Right lobe of liver (tissue), 6 donors: ENCODE measurements around the gene HES2. TPM values are rescaled to one million over a fixed set of nuclear protein-coding genes. Genes with fewer than 3 reads are reported as not detected.

Experiments
- ATAC-seq, 4 donors: fragments of 200-7000 bp; cut with Tn5 transposase; one replicate each; pipeline ENCODE4 v1.9.1; 2020; ENCODE audit warnings: mild to moderate bottlenecking in 4 of 4, moderate library complexity in 4 of 4
- DNase-seq, 3 donors: peaks; one replicate each; pipeline ENCODE4 v3.0.0-alpha.2; 2020
- H3K27ac ChIP-seq, 3 donors: fragments of 200-600 bp; one replicate each; pipeline ENCODE4 v1.8.0; 2022
- H3K27me3 ChIP-seq, 2 donors: fragments of 200-600 bp; one replicate each; pipeline ENCODE4 v1.8.0; 2022
- H3K36me3 ChIP-seq, 4 donors: fragments of 200-600 bp; sonication (generic) in 1 of 4; one replicate each; pipeline versions ENCODE4 v1.5.1 to v1.8.0; 2017 to 2022; ENCODE audit warnings: control low read depth in 1 of 4
- H3K4me1 ChIP-seq, 4 donors: fragments of 200-600 bp; sonication (generic) in 1 of 4; one replicate each; pipeline versions ENCODE4 v1.5.1 to v1.8.0; 2017 to 2022; ENCODE audit warnings: control low read depth in 1 of 4
- H3K4me3 ChIP-seq, 3 donors: fragments of 200-600 bp; one replicate each; pipeline ENCODE4 v1.8.0; 2022
- H3K9me3 ChIP-seq, 4 donors: fragments of 200-600 bp; sonication (generic) in 1 of 4; one replicate each; pipeline versions ENCODE4 v1.5.1 to v1.8.0; 2017 to 2022; ENCODE audit warnings: control low read depth in 1 of 4
- POLR2A ChIP-seq: fragments of 450-650 bp; IDR thresholded peaks from one replicate; pipeline ENCODE4 v1.6.1; 2017; ENCODE audit warnings: antibody characterized with exemption, mild to moderate bottlenecking
- WGBS: methylation state at CpG from one replicate; pipeline ENCODE4 v1.1.6; 2018; ENCODE audit warnings: low coverage, low lambda C conversion rate; ENCODE audit not compliant: insufficient coverage; ENCODE audit errors: missing lambda C conversion rate; 5-methylcytosine and 5-hydroxymethylcytosine counted together
- intact Hi-C, 2 donors: fragments of 100-400 bp; cut with DNase I; formaldehyde crosslinking; loops; one replicate each; pipeline versions ENCODE4 v1.11.2 to v1.14.1; 2022
- total RNA-seq, 6 experiments: library from RNA; depleted of rRNA in 2 of 6; stranded (reverse); fragments of >200 nt in 2 of 6; fragmentation: NEBNext Ultra II Directional in 3 of 6; extraction: Animal tissue kit (Norgen Biotek cat#: 25700) in 3 of 6; gene quantifications; one replicate each; pipeline versions ENCODE4 v1.1.0 to v1.2.4, GENCODE V29; 2016 to 2023
- TF ChIP-seq, protein P1 (sequence below), 4 donors: fragments of 200-600 bp in 3 of 4; fragments of 450-650 bp in 1 of 4; IDR thresholded peaks; one replicate each; pipeline versions ENCODE4 v1.5.1 to v1.8.0; 2016 to 2022; ENCODE audit warnings: antibody characterized with exemption in 4 of 4, mild to moderate bottlenecking in 2 of 4
- donor health status: DM: no; HTN: yes; CAD: no.
- donor health status: DM: no; HTN: no; CAD: no.
- donor health status: DM: no; HTN: no; CAD: no.
- donor health status: DM: no; HTN: yes; CAD: no.
- donor health status: DM: no; HTN: yes; CAD: no.

Gene HES2
- total RNA-seq, 6 experiments from 2014 or later = 0.27 to 1.2 (median 0.68) TPM; not detected in 3

DNA sequence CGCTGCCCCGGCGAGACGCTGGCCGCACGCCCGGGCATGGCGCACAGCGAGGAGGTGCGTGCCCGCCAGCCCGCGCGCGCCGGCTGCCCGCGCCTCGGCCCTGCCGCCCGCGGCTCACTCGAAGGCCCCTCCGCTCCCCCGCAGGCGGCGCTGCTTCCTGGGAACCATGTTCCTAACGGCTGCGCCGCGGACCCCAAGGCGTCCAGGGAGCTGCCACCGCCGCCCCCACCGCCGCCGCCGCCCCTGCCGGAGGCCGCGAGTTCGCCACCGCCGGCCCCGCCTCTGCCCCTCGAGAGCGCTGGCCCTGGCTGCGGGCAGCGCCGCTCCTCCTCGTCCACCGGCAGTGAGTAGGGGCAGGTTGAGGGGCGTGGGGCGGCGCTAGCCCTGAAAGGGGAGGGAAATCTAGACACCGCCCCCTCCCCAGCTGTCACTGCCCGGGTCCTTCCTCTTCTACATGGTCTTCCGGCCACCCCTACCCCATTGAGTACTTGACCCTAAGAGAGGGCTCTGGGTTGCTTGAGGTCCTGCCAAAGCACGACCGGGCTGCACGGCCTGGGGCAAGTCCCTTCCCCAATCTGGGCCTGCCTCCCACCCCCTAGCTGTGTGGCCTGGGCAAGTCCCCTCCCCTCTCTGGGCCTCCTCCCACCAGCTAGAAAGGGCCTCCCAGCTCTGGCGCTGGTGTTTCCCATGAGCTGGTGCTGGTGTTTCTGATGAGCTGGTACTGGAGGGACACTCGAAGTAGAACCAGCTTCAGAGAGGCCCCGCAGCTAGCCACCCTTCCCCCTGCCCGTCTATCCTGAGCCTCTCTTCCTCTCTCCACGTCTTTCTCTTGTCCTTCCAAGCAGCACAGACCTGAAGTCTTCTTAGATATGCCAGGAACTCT, 29.3 kb upstream of the HES2 start:
- H3K27me3 ChIP-seq = no peaks in the 10 kb centered on the region
- intact Hi-C loops = no loop called here
- peak; percentile 81 to 94 (median 90) for DNase-seq
- H3K27ac ChIP-seq = peak overlapping the region in 2 of 3 donors; percentile 36 to 80
- peaks cover 0 to 49% (median 14%) of the 10 kb centered on the region in 4 donors for H3K4me1 ChIP-seq
- peak; percentile 36 to 60 (median 42) for ATAC-seq
- 17% methylated on average over 5 of the region's 66 CpGs for whole genome bisulfite sequencing
- TF ChIP-seq, protein P1, sequence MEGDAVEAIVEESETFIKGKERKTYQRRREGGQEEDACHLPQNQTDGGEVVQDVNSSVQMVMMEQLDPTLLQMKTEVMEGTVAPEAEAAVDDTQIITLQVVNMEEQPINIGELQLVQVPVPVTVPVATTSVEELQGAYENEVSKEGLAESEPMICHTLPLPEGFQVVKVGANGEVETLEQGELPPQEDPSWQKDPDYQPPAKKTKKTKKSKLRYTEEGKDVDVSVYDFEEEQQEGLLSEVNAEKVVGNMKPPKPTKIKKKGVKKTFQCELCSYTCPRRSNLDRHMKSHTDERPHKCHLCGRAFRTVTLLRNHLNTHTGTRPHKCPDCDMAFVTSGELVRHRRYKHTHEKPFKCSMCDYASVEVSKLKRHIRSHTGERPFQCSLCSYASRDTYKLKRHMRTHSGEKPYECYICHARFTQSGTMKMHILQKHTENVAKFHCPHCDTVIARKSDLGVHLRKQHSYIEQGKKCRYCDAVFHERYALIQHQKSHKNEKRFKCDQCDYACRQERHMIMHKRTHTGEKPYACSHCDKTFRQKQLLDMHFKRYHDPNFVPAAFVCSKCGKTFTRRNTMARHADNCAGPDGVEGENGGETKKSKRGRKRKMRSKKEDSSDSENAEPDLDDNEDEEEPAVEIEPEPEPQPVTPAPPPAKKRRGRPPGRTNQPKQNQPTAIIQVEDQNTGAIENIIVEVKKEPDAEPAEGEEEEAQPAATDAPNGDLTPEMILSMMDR (IDR thresholded peaks at IDR 0.05) = no peak
- peak; percentile 41 for TF ChIP-seq POLR2A
- H3K36me3 ChIP-seq = no peaks in the 10 kb centered on the region
- H3K4me3 ChIP-seq = peak overlapping the region; percentile 26 to 59 (median 58)
- no peaks in the 10 kb centered on the region for H3K9me3 ChIP-seq

DNA sequence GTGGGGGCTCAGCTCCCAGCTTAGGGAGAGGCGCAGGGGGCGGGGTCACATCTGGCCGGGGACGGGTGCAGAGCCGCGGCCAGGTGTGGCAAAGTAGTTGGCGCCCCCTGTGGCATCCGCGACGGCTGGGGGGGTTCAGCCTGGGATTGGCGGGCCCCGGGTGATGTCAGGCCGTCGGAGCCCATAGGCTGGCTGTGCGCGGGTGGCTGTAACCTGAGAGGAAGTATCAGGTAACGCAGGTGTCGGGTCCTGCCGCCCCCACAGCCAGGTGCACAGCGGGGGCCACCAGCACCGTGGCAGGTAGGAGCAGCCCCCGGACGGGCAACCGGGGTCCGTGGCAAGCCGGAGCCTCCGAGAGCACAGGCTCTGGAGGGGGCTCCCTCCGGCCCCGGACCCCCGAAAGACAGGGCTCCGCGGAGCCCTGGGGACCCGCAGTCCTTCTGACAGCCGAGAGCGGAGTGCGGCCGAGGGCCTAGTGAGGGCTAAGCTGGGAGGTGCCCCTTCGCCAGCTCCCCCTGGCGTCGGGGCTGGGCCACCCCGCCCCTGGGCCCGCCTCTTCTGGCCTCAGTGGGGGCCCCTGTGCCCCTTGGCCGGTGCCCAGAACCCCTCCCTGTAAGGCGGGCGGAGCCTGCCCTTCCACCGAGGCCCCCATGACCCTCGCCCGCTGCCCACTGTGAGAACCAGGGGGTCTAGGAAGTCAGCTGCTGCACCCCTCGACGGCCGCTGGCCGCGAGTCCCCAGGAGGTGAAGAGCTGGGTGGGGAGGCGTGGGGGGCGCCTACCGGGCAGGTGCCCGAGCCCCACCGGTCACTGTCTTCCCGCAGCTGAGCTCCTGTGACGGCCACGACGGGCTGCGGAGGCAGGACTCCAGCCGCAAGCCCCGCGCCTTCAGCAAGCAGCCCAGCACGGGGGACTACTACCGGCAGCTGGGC, 28.4 kb upstream of the HES2 start:
- intact Hi-C loops = no loop called here
- DNase-seq (peak; percentile 73 to 89 (median 80)), ATAC-seq (peak; percentile 31 to 50 (median 41))
- no peaks in the 10 kb centered on the region for H3K9me3 ChIP-seq
- H3K27me3 ChIP-seq = no peaks in the 10 kb centered on the region
- peak overlapping the region; percentile 26 to 80 (median 70) for H3K27ac ChIP-seq
- peak overlapping the region; percentile 27 to 59 (median 58) for H3K4me3 ChIP-seq
- H3K4me1 ChIP-seq = peaks cover 0 to 49% (median 14%) of the 10 kb centered on the region in 4 donors
- TF ChIP-seq, protein P1 (IDR thresholded peaks at IDR 0.05) = peak in 3 of 4 donors; percentile 31 to 38 (median 32)
- TF ChIP-seq POLR2A = peak; percentile 21
- H3K36me3 ChIP-seq = no peaks in the 10 kb centered on the region
- WGBS = 0% methylated on average over 9 of the region's 68 CpGs

DNA sequence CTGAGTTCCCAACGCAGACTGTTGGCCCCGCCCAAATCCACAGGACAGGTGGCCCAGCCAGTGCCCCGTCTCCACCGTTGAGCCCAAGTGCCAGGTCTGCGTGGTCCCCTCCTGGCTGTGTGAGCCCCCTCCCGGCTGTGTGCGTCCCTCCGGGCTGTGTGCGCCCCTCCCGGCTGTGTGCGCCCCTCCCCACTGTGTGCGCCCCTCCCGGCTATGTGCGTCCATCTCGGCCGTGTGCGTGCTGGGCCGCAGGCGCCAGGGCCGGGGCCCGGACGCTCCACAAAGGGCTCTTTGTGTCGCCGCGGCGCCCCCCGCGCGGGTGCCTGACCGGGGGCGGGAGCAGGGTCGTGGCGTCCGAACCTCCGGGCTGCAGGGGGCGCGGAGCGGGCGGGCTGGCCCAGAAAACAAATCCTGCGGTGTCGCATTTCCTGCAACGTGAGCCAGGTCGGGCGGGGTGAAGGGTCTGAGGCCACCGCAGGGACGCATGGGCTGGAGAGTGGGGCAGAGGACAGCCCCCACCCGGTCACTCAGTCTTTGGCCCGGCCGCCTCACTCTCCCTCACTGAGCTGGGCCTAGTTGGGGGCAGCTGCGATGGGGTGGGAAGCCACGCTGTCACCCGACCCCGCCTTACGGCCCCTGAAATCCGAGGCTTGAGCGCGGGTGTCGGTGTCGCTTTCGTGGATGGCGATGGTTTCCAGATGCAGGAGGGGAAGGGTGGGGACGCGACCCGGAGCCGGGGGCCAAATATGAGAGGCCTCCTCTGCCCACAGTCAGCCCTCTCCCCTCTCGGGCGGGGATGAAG, 27.5 kb upstream of the HES2 start:
- no peak for TF ChIP-seq POLR2A
- intact Hi-C loops = no loop called here
- ATAC-seq (no peak), DNase-seq (peak in 1 of 3 donors; percentile 69)
- H3K36me3 ChIP-seq = no peaks in the 10 kb centered on the region
- H3K4me1 ChIP-seq = peaks cover 0 to 43% (median 12%) of the 10 kb centered on the region in 4 donors
- peak overlapping the region; percentile 27 to 59 (median 58) for H3K4me3 ChIP-seq
- H3K9me3 ChIP-seq = no peaks in the 10 kb centered on the region
- no peaks in the 10 kb centered on the region for H3K27me3 ChIP-seq
- H3K27ac ChIP-seq = peak overlapping the region; percentile 26 to 80 (median 70)
- 1% methylated on average over 18 of the region's 67 CpGs for WGBS

DNA sequence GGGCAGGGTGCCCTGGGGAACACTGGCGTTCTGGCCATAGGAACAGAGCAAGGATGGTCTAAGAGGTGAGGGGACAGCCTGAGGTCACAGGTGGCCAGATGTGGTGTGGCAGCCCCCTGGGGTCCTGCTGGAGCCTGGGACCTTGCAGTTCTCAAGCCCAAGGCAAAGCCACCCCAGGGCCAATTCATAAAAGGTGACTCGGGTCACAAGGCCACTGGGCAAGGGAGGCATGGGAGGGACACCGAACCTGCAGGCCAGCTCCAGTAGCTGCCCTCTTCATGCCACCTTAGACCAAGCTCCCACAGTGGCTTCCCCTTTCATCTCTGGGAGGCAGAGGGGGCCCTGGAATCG, 26.9 kb upstream of the HES2 start:
- peak overlapping the region in 2 of 3 donors; percentile 58 to 59 for H3K4me3 ChIP-seq
- H3K27ac ChIP-seq = peak overlapping the region; percentile 26 to 80 (median 70)
- H3K4me1 ChIP-seq = peaks cover 0 to 38% (median 11%) of the 10 kb centered on the region in 4 donors
- H3K27me3 ChIP-seq = no peaks in the 10 kb centered on the region
- no peaks in the 10 kb centered on the region for H3K36me3 ChIP-seq
- peak in 1 of 3 donors; percentile 55 for DNase-seq
- peak in 1 of 4 donors; percentile 0 for ATAC-seq
- TF ChIP-seq, protein P1 (IDR thresholded peaks at IDR 0.05) = no peak
- no peak for TF ChIP-seq POLR2A
- intact Hi-C loops = no loop called here
- 48% methylated on average over 2 of the region's 4 CpGs for WGBS
- no peaks in the 10 kb centered on the region for H3K9me3 ChIP-seq
